ENCODE data around the gene THSD7A.
"Not testable (repeated sequence)": the region's sequence is repeated elsewhere in the genome, so short reads cannot be mapped to it uniquely, and the experiment has no call there.

THSD7A gene

DNA sequence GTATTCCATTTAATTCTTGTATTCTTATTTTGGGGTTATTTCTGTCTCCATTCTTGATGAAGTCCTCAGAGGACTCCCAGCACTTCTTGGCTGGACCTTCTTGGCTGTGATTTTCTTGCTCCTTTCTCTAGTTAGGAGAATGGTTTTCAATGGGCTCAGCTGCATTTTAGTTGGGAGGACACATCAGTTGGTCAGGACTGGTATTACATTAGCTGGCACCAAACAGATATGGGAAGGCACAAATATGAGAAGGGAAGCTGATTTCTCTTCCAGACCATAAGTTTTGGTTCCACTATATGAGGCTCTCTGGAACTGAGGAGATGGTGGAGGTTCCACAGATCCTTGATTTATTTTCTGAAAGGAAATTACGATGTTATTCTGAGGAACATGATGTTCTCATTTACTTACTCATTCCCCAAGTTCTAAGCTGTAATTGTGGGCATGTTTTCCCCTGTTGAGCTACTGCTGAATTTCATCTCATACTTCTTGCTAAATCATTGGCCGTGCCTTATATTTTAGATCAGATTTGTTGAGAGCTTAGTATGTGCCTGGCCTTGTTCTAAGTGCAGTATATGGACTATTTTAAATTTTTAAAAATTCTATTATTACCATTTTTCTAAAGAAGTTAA, 261.0 kb downstream of the THSD7A start:
- DNase-seq, result no peak

DNA sequence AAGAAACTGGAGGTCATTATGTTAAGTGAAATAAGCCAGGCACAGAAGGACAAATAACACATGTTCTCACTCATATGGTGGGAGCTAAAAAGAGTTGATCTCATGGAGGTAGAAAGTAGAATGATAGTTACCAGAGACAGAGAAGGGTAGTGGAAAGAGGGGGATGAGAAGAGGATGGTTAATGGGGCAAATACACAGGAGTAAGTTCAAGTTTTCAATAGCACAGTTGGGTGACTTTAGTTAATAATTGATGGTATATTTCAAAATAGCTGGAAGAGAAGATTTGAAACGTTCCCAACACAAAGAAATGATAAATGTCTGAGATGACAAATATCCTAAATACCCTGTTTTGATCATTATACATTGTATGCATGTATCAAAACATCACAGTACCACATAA, 261.8 kb downstream of the THSD7A start:
- no peak for DNase-seq

DNA sequence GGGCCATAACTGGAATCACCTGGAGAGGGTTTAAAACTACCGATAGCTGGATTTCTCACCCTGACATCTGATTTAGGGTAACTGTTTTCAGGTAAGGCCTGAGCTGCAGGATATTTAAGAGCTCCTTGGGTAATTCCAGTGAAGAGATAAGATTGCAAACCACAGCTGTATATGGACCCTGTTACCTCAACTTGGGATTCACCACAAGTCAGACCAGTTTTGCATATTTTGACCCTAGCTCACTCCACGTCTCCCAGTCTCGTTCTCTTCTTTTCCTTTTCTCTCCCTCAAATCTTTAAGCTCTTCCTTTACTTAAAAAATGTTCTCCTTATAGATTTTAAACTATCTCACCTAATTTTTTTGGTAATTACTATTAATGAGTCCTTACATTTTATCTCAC, 264.4 kb downstream of the THSD7A start:
- no peak for DNase-seq

DNA sequence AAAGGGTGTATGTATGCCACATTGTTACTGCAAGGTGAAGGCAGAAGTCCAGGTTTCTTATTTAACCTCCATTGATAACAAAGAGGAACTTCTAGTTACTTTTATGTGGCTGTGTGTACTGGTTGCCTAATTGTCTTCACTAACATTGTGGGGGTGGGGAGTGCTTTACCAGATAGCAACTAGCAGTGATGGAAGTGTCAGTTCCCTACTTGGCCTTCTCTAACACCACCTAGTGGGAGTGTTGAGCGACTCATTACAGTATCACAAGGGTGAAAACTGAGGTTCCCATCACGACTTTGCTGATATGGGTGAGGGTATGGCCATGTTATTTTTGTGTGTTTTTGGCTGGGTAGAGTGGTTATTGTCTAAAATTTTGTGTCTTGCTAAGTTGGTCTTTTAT, 274.4 kb downstream of the THSD7A start:
- DNase-seq, result no peak

DNA sequence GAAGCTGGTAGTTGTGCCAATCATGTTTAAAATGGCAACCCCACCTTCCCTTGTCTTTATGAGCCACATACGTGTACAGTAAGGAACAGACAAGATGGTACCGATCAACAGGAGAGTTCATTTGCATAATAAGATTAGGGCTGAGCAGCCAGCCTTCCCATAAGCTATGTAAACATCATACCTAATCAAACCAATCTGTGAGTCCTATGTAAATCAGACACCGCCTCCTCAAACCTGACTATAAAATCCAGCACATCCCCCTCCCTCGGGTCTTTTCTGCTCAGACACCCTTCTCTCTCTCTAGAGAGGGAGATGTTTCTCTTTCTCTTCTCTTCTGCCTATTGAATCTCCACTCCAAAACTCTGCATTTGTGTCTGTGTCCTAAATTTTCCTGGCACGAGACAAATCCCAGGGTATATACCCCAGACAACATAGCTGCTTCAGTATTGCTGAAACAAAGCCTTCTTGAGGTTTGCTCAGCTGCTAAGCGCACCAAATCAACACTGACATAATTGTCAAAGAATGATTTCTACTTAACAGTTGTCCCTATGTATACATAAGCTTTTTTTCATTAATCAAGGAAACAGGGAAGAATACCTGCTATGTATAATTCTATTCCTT, 279.2 kb downstream of the THSD7A start:
- peak; percentile 89 for DNase-seq

DNA sequence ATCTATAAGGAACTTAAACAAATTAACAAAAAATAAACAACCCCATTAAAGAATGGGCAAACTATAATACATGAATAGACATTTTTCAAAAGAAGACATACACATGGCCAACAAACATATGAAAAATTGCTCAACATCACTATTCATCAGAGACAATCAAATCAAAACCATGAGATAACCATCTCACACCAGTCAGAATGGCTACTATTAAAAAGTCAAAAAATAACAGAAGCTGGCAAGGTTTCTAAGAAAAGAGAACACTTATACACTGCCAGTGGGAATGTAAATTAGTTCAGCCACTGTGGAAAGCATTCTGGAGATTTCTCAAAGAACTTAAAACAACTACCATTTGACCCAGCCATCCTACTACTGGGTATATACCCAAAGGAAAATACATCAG, 280.5 kb downstream of the THSD7A start:
- DNase-seq, result no peak

DNA sequence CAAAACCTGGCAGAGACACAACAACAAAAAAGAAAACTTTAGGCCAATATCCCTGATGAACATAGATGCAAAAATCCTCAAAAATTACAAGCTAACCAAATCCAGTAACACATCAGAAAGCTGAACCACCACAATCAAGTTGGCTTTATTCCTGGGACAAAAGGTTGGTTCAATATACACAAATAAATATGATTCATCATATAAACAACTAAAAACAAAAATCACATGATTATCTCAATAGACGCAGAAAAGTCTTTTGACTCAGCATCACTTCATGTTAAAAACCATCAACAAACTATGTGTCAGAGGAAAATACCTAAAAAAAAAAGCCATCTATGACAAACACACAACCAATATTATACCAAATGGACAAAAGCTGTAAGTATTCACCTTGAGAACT, 283.5 kb downstream of the THSD7A start:
- DNase-seq, result no peak

DNA sequence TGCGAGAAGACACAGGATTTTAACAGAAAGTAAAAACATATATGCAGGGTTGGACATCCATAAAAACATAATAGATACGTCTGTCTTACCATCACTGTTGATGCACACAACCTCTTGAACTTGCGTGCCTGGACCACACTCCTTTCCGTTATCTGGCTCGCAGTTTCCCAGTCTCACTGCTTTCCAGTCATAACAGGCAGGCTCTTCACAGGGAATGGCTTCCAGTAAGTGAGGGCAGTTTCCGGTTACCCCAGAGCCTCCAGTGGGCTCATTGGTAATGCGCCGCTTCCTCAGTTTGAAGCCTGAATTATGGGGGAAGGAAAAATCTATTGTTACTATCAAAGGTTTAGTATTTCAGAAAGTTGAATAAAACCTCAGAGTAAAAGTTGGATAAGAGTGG, 290.7 kb downstream of the THSD7A start:
- no peak for DNase-seq

DNA sequence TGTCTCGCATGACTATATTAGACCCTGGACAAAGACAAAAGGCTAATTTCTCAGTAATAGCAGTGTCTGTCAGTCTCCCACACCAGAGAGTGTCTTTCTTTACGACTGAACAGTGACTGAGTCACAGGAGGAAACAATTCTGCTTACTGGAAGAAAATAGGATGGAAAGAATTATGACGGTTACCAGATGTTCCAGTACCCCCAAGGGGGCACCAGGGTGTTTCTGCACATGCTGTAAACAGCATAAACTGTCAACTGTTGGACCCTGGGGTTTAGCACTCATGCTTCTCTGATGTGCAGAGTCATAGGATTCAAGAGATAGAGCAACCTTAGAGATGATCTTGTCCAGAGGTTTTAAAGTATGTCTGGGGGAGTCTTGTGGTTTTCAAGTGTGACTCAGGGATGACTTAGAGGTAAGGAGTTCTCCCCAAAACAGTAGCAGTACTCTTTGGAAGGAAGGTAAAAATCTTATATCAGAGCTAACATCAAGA, 291.7 kb downstream of the THSD7A start:
- DNase-seq, result no peak

DNA sequence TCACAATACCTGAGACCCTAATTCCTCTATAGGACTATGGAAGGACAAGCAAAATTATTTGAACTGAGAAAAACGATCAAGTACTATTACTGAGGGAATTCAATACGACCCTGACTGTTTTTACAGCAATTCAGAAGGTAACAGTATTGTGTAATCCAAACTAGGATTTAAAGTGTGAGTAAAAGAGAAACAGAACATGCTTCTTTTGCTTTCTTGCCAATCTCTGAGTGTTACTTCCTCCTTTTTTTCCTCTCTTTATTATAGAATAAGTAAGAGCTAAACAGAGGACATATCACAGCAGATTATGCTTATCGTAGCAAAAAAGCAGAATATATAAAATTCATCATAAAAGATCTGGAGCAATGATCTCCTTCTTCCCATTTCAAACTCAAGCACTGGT, 292.1 kb downstream of the THSD7A start:
- no peak for DNase-seq

DNA sequence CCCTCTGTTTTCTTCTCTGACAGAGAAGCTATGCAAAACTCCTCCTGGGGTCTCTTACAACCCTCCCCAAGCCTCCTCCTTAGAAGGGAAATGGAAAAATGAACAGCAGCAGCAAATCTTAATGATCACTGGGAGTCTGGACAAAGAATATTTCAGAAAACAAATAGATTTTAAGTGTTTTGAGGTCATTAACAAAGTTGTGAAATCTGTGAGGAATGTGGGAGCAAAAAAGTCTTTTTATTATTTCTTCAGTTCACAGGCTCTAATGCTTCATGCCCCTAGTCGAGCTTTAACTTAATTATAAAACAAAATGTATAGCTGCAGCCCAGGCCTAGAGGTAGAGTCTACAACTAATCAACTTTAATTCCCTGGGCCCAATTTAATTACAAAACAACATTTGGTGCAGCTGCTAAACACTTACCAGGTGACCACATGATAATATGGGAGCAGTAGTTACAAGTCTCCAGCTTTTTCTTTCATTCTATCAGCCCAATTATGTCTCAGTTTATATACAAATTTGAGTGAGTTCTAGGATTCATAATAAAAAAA, 293.2 kb downstream of the THSD7A start:
- no peak for DNase-seq

DNA sequence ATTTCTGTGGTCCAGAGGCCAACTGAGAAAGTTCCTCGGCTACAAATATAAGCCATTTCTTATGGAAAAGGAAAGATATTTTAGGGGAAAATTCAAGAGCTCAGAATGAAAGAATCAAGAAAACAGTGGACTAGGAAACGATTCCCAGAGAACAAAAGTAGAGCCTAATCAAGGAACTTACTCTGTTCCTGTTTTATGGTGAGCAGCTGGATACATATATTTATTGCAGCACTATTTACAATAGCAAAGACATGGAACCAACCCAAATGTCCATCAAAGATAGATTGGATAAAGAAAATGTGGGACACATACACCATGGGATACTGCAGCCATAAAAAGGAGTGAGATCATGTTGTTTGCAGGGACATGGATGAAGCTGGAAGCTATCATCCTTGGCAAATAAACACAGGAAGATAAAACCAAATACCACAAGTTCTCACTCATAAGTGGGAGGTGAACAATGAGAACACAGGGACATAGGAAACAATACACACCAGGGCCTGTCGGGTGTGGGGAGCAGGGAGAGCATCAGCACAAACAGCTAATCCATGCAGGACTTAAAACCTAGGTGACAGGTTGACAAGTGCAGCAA, 298.7 kb downstream of the THSD7A start:
- DNase-seq, result no peak

DNA sequence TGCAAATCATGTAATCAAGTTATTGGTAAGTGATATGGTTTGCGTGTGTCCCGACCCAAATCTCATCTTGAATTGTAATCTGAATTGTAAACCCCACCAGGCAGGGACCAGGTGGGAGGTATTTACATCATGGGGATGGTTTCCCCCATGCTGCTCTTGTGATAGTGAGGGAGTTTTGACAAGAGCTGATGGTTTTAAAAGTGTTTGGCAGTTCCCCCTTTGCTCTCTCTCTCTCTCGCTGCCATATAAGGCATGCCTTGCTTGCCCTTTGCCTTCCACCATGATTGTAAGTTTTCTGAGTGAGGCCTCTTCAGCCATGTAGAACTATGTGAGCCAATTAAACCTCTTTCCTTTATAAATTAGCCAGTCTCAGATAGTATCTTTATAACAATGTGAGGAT, 302.6 kb downstream of the THSD7A start:
- no peak for DNase-seq

DNA sequence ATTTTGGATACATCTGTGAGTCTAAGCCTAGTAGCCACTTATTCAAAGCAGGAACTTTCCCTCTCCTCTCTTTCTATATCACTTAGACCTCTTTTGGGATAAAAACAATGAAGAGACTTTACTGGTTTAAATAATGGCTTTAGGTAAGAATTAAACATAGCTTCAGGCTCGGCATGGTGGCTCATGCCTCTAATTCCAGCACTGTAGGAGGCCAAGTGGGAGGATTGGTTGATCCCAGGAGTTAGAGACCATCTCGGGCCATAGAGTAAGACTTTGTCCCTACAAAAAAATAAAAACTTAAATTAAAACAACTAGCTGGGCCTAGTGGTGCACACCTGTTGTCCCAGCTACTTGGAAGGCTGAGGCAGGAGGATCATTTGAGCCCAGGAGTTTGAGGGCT, 304.3 kb downstream of the THSD7A start:
- DNase-seq, result no peak

DNA sequence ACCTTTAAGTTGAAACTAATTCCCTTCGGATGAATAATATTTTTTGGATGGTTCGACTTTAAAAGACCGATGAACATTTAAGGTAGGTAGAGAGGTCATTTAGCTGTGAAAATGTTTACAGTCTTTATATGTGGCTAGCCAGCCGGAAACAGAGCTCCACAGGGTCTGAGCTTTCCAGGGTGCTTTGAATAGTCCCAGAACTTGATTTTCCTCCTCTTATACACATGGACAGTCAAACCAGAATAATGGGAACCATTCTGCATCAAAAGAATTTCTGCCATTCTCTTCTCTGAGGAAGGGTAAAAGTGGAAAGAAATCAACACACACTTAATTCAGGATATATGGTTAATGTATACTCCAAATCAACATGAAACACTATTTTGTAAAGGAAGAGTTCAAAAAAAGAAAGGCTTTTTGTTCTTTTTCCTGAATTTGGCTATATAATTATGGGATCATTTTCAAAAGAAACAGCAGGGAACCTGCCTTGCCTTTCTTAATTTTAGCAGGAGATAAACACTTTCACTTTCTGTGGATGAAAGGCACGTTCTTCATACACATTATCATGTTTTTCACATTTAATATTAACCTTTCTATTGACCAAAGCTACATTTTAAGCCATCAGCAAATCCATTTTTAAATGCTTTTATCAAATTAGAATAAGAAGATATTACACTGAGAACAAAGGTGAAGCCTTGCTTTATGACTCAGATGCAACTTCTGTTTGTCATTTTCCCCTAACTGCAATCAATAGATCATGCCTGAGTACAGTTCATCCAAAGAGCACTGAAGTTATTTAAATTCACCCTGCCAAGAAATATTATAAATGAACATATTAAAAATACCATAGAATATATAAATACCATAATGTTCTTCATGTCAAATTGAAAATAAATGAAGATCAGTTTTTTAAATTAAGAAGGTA, 307.3 kb downstream of the THSD7A start:
- DNase-seq, result no peak

DNA sequence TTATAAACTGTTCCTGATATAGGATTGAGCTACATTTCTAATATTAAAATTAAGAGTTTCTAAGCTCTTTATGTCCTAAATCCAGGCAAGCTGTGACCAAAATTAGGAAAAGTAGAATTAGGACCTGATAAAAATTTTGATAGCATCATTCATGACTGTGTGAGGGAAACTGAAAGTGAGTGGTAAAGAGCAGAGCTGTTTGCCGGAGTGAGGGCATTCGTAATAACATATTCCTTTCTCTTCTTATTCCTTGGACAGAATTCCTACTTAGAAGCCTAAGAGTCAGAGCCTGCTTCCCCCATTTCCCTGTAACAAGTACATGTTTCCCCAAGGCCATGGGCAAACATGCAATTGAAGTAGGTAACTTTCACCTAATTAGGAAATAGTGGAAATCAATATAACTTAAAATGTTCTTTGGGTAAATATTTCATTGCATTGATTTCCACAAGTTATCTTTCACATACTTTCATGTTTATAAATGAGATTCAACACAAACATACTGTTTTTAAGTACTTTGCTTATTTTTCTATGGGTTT, 310.0 kb downstream of the THSD7A start:
- not testable (repeated sequence) for DNase-seq

DNA sequence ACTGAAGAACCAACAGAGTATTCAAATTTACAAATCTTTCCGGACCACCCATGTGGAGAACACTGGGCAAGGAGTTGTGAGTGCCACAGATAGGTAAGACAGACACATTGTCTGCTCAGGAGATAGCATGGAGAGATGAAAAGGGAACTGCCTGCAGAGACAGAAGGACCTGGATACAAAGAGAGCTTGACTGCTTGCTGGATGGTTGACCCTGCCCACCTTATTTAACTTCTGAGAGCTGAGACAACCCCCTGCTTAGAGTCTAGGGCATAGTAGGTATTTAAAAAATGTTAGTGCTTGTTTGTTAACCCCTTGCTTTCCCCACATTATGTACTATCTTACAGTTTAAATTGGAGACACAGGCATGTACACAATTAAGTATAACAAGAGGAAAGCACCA, 314.1 kb downstream of the THSD7A start:
- no peak for DNase-seq

DNA sequence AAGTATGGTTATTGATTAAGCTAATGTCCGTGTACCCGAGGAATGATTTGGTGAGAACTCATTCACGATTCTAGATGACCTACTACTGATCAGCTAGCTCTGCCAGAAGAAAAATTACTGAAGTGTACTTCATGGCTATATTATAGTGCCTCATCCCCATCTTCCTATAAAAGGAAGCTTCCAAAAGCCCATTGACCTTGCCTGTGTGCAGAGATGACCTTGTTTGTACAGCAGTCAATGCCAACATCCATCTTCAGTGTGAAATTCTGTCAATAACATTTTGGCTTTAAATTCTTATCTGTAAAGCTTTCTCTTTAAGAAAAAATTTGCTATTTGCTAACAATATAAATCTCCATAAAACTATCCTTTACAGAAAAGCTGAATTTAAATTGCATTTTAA, 315.7 kb downstream of the THSD7A start:
- DNase-seq, result no peak

DNA sequence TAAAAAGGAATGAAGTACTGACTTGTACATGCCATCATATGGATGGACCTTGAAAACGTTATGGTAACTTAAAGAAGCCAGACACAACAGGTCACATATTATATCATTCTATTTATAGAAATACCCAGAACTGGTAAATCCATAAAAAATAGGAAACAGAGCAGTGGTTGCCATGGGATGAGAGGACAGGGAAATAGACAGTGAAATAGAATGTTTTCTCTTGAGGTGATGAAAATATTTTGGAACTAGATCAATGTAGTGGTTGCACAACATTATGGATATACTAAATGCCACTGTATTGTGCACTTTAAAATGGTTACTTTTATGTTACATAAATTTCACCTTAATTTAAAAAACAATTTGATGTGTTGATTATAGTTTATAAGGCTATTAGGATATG, 318.5 kb downstream of the THSD7A start:
- no peak for DNase-seq

DNA sequence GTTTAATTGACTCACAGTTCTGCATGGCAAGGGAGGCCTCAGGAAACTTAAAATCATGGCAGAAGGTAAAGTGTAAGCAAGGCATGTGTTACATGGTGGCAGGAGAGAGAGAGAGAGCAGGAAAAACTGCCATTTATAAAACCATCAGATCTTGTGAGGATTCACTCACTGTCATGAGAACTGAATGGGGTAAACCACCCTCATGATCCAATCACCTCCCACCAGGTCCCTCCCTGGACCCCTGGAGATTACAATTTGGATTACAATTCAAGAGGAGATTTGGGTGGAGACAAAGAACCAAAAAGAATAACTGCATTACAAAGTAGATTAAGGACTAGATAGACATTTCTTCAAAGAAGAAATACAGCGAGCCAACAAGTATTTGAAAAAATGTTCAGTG, 324.1 kb downstream of the THSD7A start:
- no peak for DNase-seq

DNA sequence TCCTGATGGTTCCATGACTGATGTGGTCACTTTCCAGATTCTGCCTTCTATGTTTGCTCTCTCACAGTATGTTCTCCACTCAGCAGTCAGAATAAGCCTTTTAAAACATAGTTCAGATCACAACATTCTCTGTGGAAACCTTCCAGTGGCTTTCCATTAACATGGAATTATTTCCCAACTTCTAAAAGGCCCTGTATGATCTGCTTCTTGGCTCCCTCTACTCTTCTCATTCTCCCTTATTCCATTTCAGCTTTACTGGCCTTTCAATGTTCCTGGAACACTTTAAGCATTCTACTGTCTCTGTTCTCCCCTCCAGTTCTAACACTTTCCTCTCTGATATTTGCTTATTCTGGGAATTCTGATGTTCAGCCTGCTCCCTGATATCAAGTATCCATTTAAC, 325.6 kb downstream of the THSD7A start:
- no peak for DNase-seq

DNA sequence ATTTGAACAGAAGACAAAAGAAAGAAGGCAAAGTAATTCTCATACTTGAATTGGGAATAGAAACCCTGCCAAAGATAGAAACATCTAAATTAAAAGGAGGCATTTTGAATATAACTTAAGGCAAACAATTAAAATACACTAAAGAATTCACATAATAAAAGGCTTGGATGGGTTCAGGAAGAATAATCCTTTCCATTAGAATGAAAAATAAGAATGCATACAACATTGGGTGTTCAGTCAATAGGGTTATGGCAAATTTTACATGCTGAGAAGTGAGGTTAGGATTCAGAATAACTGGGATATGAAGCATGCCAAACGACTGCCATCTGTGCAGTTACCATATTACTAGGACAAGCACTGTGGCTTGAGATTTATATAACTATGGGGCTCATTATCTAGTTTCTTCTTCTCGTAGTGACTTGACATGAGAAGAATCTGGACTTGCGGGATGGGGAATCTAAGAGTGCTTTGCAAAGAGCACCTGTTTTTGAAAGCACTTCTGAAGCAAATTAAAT, 326.5 kb downstream of the THSD7A start:
- DNase-seq, result no peak

DNA sequence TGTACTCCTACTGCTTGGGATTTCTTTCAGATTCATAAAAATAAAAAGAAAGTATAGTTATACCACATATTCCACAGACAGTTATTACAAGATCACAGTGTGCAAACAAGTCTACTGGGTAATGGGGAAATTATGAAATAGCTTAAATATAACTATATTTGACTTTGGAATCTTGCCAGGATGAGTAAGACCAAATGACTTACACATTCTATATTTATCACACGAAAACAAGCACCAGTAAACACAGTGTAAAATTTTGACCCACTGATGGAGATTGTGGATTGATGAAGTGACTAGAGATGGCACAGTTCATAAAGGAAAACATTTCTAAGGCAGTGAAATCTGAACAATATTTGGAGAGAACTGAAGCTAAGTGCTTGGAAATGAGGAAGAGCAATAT, 339.7 kb downstream of the THSD7A start:
- DNase-seq, result no peak

Measured in NCI-H774 (cell line).